GM12892 (cell line): Measurements from ENCODE around the gene SCIN.

ENCODE experiments used
- DNase-seq: peaks from one replicate; pipeline ENCODE4 v3.0.0; 2011; ENCODE audit not compliant: insufficient read length
- FAIRE-seq: peaks from 2 replicates; lab custom pipeline; 2011; peaks lifted over from hg19 to GRCh38; lab: Jason Lieb, UNC
- POLR2A ChIP-seq: IDR thresholded peaks from 2 replicates; pipeline ENCODE4 v1.6.1; 2011; ENCODE audit warnings: low read depth, low read length, control low read depth
- POLR2AphosphoS5 ChIP-seq: IDR thresholded peaks from 2 replicates; pipeline ENCODE4 v1.6.1; 2011; ENCODE audit warnings: low read depth, low read length, control low read depth
- TAF1 ChIP-seq: IDR thresholded peaks from 2 replicates; pipeline ENCODE4 v1.6.1; 2011; ENCODE audit warnings: low read depth, mild to moderate bottlenecking, control low read depth, low read length, borderline replicate concordance

The SCIN gene

GRCh38 chr7:12572941-12573575 is 2.5 kb downstream of the SCIN start:
- DNase-seq (no peak), FAIRE-seq (no peak)
- TF ChIP-seq POLR2A, result no peak
- no peak for TF ChIP-seq POLR2AphosphoS5
- no peak for TF ChIP-seq TAF1

GRCh38 chr7:12573885-12574284 is 3.4 kb downstream of the SCIN start:
- TF ChIP-seq POLR2AphosphoS5, result no peak
- TF ChIP-seq POLR2A, result no peak
- no peak for TF ChIP-seq TAF1
- no peak for DNase-seq
- FAIRE-seq, result no peak

- TF ChIP-seq POLR2AphosphoS5 (no peak), TAF1 (no peak), POLR2A (no peak)
- no peak for DNase-seq
- FAIRE-seq, result peak; percentile 89
Measured at GRCh38 chr7:12578930-12579640, 8.6 kb downstream of the SCIN start.

- FAIRE-seq, result no peak
- TF ChIP-seq POLR2A (no peak), TAF1 (no peak), POLR2AphosphoS5 (no peak)
Measured at GRCh38 chr7:12581897-12582296, 11.4 kb downstream of the SCIN start.

GRCh38 chr7:12582362-12582761 is 11.8 kb downstream of the SCIN start:
- no peak for DNase-seq
- TF ChIP-seq TAF1 (no peak), POLR2AphosphoS5 (no peak), POLR2A (no peak)
- no peak for FAIRE-seq

More at GRCh38 chr7:12581897-12582296, 11.4 kb downstream of the SCIN start:
- no peak for DNase-seq

GRCh38 chr7:12583176-12583575 is 12.7 kb downstream of the SCIN start:
- FAIRE-seq (peak; percentile 21), DNase-seq (no peak)
- TF ChIP-seq TAF1 (no peak), POLR2AphosphoS5 (no peak), POLR2A (no peak)

GRCh38 chr7:12583922-12584321 is 13.4 kb downstream of the SCIN start:
- no peak for FAIRE-seq
- TF ChIP-seq POLR2A (no peak), POLR2AphosphoS5 (no peak)
- no peak for DNase-seq

- TF ChIP-seq TAF1 (no peak), POLR2AphosphoS5 (no peak), POLR2A (no peak)
- FAIRE-seq (peak; percentile 85), DNase-seq (no peak)
Measured at GRCh38 chr7:12584930-12585329, 14.4 kb downstream of the SCIN start.

GRCh38 chr7:12586271-12586670 is 15.8 kb downstream of the SCIN start:
- FAIRE-seq, result no peak
- no peak for DNase-seq
- TF ChIP-seq POLR2A, result no peak
- TF ChIP-seq POLR2AphosphoS5, result no peak
- TF ChIP-seq TAF1, result no peak

GRCh38 chr7:12588259-12588904 is 17.9 kb downstream of the SCIN start:
- DNase-seq (no peak), FAIRE-seq (no peak)
- TF ChIP-seq POLR2A (no peak), TAF1 (no peak), POLR2AphosphoS5 (no peak)

GRCh38 chr7:12590559-12590958 is 20.0 kb downstream of the SCIN start:
- DNase-seq, result no peak
- TF ChIP-seq POLR2AphosphoS5 (no peak), POLR2A (no peak), TAF1 (no peak)
- no peak for FAIRE-seq
